Activated naive CD4-positive, alpha-beta T cell treated with Interleukin-2 at 50 U/mL for 16 hours (primary cell): ENCODE measurements around the gene STK38.
"Not testable (repeated sequence)": the region's sequence is repeated elsewhere in the genome, so short reads cannot be mapped to it uniquely, and the experiment has no call there.

Experiments used
- DNase-seq: peaks from one replicate; pipeline ENCODE4 v3.0.0-alpha.2; 2020

STK38 gene

DNA sequence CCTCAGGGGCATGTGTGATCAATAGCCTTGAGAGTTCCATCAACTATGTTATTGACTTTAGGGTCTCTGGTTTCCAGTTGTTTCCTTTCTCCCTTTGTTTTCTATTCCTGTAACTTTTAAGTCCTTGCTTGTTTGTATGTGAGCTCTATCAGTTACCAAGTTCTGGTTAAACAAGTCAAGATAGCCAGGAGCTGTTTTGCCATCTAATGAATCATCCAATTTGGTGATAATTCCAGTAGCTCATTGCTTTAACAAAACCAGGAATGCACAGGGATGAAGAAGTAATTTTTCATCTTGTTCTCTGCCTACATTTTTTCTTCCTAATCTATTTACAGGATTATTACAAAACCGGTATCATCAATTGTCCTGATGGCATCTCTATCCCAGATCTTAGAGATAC lies 68.0 kb downstream of the STK38 start:
- no peak for DNase-seq

DNA sequence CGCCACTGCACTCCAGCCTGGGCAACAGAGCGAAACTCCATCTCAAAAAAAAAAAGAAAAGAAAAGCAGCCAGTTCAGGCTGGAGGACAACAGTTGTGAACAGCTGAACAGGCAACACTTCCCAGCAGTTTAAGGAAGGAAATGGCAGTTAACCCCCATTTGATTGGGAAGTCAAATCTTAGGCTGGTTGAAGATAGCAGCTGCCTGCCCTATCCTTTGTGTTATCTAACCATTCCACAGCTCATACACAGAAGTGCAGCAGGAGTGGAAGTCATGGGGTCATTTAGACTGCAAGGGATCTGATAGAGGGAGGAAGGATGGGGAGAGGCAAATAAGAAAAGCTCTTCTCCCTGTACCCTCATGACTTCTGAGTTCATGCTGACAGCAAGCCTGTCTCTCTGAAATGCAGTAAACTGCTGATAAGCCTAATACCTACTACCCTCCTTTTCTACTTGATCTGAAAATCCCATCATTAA lies 69.2 kb downstream of the STK38 start:
- no peak for DNase-seq

DNA sequence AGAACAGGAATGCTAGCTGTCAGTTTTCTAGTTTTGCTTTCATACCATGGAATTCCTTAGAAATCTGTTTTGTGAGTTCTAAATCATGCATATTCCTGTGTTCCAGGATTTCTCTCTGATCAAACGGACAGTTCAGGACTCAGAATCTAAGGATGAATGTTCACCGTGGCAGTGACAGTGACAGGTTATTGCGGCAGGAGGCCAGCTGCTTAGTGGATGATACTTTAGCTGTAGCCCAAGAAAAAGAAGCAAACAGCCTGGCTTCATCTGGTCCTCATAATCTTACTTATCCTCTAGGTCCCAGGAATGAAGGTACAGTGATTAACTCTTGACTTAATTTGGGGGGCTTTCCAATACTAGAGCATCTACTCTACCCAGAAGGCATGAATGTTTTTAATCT lies 77.3 kb downstream of the STK38 start:
- no peak for DNase-seq

DNA sequence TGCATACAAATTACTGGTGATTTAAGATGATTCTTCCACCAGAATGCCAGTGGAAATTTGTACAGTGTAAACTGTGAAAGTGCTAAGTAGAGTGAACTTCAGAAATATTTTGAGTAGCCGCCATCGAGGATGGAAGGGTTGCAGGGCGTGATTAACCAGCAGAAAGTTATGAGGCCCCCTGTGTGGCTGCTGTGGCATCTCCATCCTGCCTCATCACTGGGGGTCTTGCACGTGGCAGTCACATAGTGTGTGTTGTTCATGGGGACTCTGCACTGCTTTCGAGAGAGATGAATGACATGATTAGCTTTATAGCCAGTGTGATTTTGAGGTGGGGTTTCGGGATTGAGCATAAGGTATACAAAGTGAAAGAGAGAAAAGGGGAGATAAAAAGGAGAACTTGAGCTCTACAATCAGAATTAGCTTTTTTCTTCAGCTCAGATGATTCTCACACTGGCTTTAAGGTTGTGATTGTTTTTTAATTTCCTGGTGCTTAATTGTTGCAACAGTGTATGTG lies 78.1 kb downstream of the STK38 start:
- DNase-seq = no peak

DNA sequence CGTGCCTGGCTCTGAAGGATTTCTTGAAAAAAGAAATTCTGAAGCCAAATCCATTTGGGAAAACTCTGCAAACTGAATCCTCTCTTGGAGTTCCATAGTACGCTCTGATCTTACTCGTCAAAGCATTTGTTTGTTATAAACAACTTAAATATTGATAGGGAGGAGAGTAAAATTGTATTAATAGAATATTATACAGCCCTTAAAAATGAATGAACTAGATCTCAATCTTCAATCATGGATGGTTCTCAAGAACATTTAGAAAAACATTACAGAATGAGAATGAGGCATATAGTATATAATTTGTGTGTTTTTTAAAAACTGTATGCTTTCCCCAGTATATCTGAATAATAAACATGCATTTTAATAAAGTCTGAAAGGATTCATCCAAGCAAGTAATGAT lies 79.7 kb downstream of the STK38 start:
- no peak for DNase-seq

DNA sequence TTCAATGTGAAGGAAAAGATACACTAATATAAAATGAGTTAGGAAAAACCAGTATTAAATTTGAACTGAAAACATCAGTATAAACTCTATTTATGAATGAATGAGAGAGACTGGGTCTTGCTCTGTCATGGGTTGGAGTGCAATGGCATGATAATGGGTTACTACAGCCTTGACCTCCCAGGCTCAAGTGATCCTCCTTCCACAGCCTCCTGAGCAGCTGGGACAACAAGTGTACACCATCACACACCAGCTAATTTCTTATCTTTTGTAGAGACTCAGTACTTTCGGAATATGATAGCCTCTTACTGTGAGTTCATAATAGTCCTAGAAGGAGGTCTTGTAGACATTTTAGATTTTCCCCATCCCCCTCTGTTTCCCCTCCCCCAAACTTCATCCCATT lies 83.0 kb downstream of the STK38 start:
- DNase-seq = no peak

DNA sequence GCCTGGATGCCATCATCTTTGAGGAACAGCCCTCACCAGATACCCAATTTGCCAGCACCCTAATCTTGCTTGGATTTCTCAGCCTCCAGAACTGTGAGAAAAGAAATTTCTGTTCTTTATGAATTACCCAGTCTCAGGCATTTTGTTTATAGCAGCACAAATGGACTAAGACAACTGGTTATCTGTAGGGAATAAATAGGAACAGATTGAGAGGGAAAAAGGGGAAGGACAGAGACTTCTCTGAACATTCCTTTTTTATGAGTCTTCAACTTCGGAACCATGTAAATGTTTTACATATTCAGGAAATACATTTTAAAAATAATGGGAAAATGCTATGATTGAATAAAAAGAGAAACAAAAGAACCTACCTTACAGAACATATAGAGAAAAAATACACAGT lies 83.6 kb downstream of the STK38 start:
- DNase-seq = no peak

DNA sequence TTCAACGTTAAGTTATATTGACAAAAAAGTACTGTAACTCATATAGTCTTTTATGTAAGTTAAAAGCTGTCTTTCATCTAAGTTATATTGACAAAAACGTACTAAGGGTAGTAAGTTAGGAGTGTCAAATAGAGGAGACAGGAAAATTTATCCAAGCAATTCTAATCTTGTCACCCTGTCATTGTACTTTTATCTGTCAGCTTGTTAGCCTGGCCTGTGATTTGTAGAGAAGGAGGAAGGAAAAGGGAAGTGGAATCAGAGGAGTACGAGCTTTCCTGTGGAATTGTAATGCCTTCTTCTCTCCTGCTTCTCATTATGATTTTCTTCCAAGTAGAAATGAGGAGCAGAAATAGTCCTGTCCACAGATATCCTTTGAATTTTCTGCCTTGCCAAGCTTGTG lies 85.6 kb downstream of the STK38 start:
- DNase-seq = no peak

DNA sequence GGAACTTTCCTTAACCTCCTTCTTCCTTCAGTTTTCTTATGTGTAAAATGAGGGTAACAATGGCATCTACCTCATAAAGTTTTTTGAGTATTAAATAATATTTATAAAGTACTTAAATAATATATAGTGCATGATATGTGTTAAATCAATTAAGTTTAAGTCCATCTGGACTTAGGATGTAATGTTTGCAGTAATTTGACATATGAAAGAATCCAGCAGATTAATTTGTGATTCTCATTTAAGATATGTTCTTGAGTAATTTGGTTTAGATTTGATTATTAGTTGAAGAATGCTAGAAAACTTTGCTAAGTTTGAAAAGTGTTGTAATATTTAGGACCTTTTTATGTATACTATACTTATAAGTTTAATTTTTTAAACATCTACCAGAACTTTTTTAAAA lies 86.4 kb downstream of the STK38 start:
- DNase-seq = no peak

DNA sequence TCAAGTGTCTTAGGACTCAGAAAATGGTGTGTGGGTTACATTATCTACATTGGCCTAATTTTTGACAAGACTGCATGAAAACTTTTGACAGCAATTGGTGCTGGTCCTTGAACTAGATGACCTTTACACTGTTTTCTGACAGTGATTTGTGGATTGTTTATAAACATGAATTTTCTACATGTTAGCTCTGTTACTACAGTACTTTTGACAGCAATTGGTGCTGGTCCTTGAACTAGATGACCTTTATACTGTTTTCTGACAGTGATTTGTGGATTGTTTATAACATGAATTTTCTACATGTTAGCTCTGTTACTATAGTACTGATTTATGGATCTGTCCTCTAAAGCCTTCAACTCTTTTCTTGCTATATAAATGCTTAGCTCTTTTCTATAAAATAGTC lies 87.8 kb downstream of the STK38 start:
- DNase-seq = no peak

DNA sequence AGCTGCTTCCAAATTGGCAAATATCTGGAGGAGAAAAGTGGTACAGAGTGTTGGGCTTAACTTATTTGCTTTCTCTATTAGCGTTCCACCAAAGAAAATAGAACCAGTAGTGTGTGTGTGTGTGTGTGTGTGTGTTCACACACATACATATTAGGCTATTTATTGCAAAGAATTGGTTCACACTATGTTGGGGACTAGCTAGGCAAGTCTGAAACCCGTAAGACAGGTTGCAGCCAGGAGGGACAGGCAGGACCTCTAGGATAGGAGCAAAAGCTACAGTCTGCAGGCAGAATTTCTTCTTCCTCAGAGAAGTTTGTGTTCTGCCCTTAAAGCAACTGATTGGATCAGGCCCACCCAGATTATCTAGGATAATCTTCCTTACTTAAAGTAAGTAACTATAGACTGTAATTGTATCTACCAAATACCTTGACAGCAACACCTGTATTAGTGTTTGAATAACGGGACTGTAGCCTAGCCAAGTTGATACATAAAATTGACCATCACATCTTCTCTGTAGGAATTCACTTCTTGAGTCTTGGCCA lies 91.7 kb downstream of the STK38 start:
- no peak for DNase-seq

DNA sequence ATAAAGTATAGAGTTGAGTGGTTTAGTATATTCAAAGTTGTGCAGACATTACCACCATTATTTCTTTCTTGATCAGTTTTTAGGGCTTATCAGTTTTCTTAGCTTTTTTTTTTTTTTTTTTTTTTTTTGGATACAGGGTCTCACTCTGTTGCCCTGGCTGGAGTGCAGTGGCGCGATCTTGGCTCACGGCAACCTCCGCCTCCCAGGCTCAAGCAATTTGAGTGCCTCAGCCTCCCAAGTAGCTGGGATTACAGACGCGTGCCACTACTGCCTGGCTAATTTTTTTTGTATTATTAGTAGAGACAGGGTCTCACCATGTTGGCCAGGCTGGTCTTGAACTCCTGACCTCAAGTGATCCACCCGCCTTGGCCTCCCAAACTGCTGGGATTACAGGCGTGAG lies 94.4 kb downstream of the STK38 start:
- DNase-seq = not testable (repeated sequence)

DNA sequence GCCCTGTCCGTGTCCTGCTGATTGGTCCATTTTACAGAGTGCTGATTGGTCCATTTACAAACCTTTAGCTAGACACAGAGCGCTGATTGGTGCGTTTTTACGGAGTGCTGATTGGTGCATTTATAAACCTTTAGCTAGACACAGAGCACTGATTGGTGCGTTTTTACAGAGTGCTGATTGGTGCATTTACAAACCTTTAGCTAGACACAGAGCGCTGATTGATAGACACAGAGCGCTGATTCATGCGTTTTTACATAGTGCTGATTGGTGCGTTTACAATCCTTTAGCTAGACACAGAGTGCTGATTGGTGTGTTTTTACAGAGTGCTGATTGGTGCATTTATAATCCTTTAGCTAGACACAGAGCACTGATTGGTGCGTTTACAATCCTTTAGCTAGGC lies 98.1 kb downstream of the STK38 start:
- DNase-seq = not testable (repeated sequence)

DNA sequence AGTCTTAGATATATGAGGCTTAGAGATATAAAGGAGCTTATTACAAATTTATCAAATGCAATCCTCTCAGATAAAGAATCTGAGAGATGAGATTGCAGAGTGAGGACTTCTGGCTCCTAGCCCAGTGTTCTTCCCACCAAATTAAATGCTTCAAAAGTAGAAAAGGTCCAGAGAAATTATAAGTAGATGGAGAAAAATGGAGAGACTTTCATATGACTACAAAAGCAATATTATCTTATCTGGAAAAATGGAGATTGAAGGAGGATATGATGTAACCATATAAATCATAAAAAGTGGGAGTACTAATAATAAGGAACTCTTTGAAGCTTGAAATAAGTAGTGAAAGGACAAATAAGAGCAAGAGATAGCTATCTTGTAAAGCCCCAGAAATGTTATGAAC lies 101.7 kb downstream of the STK38 start:
- no peak for DNase-seq

DNA sequence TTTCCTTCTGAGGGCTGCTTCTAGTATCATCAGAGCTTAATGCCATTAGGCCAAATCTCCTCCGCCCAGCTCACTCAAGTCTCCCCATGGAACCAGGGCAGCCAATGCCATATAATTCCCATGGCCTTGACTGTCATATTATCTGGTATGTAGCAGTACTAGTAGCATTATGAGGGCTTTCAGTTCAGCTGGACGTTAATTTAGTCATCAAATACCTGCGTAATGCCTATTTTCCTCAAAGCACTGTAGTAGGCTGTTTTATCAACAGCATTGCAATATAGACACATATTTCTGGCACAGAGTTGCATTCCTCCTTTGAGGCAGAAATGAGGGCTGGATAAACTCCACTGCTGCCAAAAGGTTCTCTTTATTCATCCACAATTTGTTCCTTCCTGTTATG lies 102.8 kb downstream of the STK38 start:
- no peak for DNase-seq
